Measurements from ENCODE around the gene TPK1.

DNA sequence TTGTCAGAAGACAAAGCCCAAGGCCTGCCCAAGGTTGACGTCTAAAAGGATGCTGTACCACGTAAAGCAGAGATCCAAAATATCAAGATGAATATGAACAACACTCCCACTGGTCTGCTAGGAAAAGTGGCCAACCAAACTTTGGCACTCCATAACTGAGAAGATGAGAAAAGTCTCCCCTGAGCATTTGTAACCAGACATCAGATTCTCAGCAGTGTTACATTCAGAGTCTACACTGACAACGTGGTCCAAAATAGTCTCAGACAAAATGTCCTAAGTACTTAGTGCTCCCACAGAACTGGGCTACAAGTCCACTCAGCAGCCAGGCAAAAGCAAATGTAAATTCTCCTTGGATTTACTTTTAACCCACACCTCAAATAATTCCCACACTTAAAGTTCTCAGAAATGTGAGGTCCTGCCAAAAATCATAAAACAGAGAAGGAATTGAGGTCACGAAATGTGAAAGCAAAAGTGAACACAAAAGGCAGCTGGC lies 247.2 kb downstream of the TPK1 start:
- TF ChIP-seq, protein P1, sequence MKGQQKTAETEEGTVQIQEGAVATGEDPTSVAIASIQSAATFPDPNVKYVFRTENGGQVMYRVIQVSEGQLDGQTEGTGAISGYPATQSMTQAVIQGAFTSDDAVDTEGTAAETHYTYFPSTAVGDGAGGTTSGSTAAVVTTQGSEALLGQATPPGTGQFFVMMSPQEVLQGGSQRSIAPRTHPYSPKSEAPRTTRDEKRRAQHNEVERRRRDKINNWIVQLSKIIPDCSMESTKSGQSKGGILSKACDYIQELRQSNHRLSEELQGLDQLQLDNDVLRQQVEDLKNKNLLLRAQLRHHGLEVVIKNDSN (IDR thresholded peaks at IDR 0.05; ENCODE audit: borderline replicate concordance, low read depth): no peak
- no peak for TF ChIP-seq JUND (IDR thresholded peaks at IDR 0.05)
- TF ChIP-seq, protein P2, sequence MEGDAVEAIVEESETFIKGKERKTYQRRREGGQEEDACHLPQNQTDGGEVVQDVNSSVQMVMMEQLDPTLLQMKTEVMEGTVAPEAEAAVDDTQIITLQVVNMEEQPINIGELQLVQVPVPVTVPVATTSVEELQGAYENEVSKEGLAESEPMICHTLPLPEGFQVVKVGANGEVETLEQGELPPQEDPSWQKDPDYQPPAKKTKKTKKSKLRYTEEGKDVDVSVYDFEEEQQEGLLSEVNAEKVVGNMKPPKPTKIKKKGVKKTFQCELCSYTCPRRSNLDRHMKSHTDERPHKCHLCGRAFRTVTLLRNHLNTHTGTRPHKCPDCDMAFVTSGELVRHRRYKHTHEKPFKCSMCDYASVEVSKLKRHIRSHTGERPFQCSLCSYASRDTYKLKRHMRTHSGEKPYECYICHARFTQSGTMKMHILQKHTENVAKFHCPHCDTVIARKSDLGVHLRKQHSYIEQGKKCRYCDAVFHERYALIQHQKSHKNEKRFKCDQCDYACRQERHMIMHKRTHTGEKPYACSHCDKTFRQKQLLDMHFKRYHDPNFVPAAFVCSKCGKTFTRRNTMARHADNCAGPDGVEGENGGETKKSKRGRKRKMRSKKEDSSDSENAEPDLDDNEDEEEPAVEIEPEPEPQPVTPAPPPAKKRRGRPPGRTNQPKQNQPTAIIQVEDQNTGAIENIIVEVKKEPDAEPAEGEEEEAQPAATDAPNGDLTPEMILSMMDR (IDR thresholded peaks at IDR 0.05): no peak
- TF ChIP-seq GABPA (IDR thresholded peaks at IDR 0.05; ENCODE audit: low read depth): no peak
- TF ChIP-seq, protein P3, sequence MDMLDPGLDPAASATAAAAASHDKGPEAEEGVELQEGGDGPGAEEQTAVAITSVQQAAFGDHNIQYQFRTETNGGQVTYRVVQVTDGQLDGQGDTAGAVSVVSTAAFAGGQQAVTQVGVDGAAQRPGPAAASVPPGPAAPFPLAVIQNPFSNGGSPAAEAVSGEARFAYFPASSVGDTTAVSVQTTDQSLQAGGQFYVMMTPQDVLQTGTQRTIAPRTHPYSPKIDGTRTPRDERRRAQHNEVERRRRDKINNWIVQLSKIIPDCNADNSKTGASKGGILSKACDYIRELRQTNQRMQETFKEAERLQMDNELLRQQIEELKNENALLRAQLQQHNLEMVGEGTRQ (IDR thresholded peaks at IDR 0.05; ENCODE audit: borderline replicate concordance, low read depth, low read length): no peak
